ENCODE results near the gene CD81.
"Not testable (repeated sequence)": the region's sequence is repeated elsewhere in the genome, so short reads cannot be mapped to it uniquely, and the experiment has no call there.

- TF ChIP-seq, protein P1, sequence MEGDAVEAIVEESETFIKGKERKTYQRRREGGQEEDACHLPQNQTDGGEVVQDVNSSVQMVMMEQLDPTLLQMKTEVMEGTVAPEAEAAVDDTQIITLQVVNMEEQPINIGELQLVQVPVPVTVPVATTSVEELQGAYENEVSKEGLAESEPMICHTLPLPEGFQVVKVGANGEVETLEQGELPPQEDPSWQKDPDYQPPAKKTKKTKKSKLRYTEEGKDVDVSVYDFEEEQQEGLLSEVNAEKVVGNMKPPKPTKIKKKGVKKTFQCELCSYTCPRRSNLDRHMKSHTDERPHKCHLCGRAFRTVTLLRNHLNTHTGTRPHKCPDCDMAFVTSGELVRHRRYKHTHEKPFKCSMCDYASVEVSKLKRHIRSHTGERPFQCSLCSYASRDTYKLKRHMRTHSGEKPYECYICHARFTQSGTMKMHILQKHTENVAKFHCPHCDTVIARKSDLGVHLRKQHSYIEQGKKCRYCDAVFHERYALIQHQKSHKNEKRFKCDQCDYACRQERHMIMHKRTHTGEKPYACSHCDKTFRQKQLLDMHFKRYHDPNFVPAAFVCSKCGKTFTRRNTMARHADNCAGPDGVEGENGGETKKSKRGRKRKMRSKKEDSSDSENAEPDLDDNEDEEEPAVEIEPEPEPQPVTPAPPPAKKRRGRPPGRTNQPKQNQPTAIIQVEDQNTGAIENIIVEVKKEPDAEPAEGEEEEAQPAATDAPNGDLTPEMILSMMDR (IDR thresholded peaks at IDR 0.05; ENCODE audit: low read depth, low read length) = not testable (repeated sequence)
- TF ChIP-seq POLR2A (IDR thresholded peaks at IDR 0.05; ENCODE audit: extremely low read depth, insufficient read length) = not testable (repeated sequence)
Measured at GRCh38 chr11:2357651-2358050, 19.5 kb upstream of the CD81 start.
